ENCODE measurements around the gene CCDC179.

- TF ChIP-seq CTCF (IDR thresholded peaks at IDR 0.05), result no peak
- no peak for TF ChIP-seq POLR2AphosphoS5 (IDR thresholded peaks at IDR 0.05)
- TF ChIP-seq POLR2A (IDR thresholded peaks at IDR 0.05), result no peak
These were observed 52.3 kb downstream of the CCDC179 start for GRCh38 chr11:22807855-22808570.

Data from upper lobe of left lung (tissue), 4 donors.